ENCODE measurements around the gene LMX1B. TPM values are rescaled to one million over a fixed set of nuclear protein-coding genes. Genes with fewer than 3 reads are reported as not detected.
A peak's percentile ranks its signal among the peaks of the same experiment; 100 is the strongest.

LMX1B gene
- total and polyA plus RNA-seq, 2 donors (not counting 3 experiments of a cell fraction or from before 2014, with no cell fraction given): not detected

GRCh38 chr9:126618585-126619360 is 5.0 kb downstream of the LMX1B start:
- peaks cover 89 to 92% of the 10 kb centered on the region in 2 experiments for H3K27me3 ChIP-seq (ENCODE audit: control insufficient read depth in 2 of 2, insufficient read depth in 2 of 2, low read length in 2 of 2)
- FAIRE-seq: no peak
- H3K4me3 ChIP-seq (replicated peaks in 1 of 3; ENCODE audit: insufficient read depth in 1 of 3, low read depth in 1 of 3, low read length in 3 of 3): no peak overlapping the region
- intact Hi-C loops (cut with micrococcal nuclease): loop anchor here (10.0 kb wide), 1 partner anchor 46 kb away; no protein-coding TSS in a partner anchor
- H3K9me3 ChIP-seq (replicated peaks; ENCODE audit: control insufficient read depth, insufficient read depth, low read length): no peaks in the 10 kb centered on the region
- no peaks in the 10 kb centered on the region for H3K4me1 ChIP-seq (ENCODE audit: control insufficient read depth, extremely low read depth, insufficient read depth, low read length)
- DNase-seq (ENCODE audit: low read depth, low spot score): no peak
- H3K27ac ChIP-seq (ENCODE audit: insufficient read depth, low read depth, low read length): no peak overlapping the region
- no peak overlapping the region for H3K9ac ChIP-seq (replicated peaks; ENCODE audit: extremely low read depth, insufficient read depth, low read length)
- H2AFZ ChIP-seq (ENCODE audit: low read depth, low read length): no peak overlapping the region
- H3K36me3 ChIP-seq (ENCODE audit: control insufficient read depth in 2 of 2, extremely low read depth in 1 of 2, insufficient read depth in 2 of 2, low read length in 2 of 2): no peaks in the 10 kb centered on the region
- no peaks in the 10 kb centered on the region for H3K9me1 ChIP-seq (replicated peaks; ENCODE audit: control insufficient read depth, extremely low read depth, insufficient read depth, low read length)
- TF ChIP-seq MYC (IDR thresholded peaks at IDR 0.05; ENCODE audit: low read depth, low read length) (no peak), EZH2 (IDR thresholded peaks at IDR 0.05; ENCODE audit: borderline replicate concordance, low read depth, low read length, severe bottlenecking) (peak; percentile 63)
- ChIA-PET CTCF (no interaction called here), POLR2A (no interaction called here)
- no TSS peak for BruUV-seq (replicated peaks)
- no peak overlapping the region for H3K4me2 ChIP-seq (ENCODE audit: insufficient read depth, low read length)
- no peaks in the 10 kb centered on the region for H4K20me1 ChIP-seq (replicated peaks; ENCODE audit: control insufficient read depth, extremely low read depth, insufficient read depth, low read length)
- dilution Hi-C loops (cut with MboI; ENCODE audit: extremely low pct_ligation_motif_present, low sequenced_read_pairs): no loop called here
- no peaks in the 10 kb centered on the region for H3K79me2 ChIP-seq (ENCODE audit: control insufficient read depth, insufficient read depth, low read length)

DNA sequence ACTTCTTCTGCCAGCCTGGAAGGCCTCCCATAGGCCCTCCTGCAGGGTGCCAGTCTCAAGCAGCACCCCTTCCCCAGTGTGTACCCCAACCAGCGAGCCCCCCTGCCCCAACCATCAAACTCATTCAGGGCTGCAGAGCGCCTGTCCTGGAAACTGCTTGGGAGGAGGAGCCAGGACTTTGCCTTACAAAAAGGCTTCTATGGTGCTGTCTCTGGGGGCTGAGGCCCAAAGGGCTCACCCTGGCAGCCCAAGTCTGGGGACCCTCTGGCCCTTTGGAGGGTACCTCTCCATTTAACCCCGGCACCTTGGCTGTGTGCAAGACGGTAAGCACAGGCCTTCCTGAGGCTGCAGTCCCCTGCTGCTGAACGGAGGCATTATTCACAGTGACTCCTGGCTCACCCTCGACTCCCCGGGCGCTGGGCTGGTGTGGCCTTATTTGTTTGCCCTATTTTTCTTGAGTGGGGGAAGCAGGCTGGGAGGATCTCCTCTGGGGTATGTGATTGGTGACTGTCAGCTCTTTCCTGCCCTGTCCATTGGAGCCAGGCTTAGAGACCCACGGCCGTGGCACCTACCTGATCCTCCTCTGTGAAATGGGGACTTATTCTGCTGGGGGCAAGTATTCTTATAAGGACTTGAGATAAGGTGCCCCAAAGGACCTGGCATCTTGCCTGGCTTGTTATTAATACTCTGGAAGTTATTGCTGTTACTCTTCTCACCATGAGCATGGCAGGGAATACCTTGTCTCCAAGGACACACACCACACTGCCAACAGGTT is 5.8 kb downstream of the LMX1B start:
- DNase-seq (ENCODE audit: low read depth, low spot score) (no peak), FAIRE-seq (no peak)
- Histone ChIP-seq H4K20me1 (replicated peaks; ENCODE audit: control insufficient read depth, extremely low read depth, insufficient read depth, low read length) (no peaks in the 10 kb centered on the region), H2AFZ (ENCODE audit: low read depth, low read length) (no peak overlapping the region), H3K4me1 (ENCODE audit: control insufficient read depth, extremely low read depth, insufficient read depth, low read length) (no peaks in the 10 kb centered on the region), H3K36me3 (ENCODE audit: control insufficient read depth in 2 of 2, extremely low read depth in 1 of 2, insufficient read depth in 2 of 2, low read length in 2 of 2) (no peaks in the 10 kb centered on the region), H3K4me2 (ENCODE audit: insufficient read depth, low read length) (no peak overlapping the region), H3K9me1 (replicated peaks; ENCODE audit: control insufficient read depth, extremely low read depth, insufficient read depth, low read length) (no peaks in the 10 kb centered on the region), H3K27ac (ENCODE audit: insufficient read depth, low read depth, low read length) (no peak overlapping the region), H3K9ac (replicated peaks; ENCODE audit: extremely low read depth, insufficient read depth, low read length) (no peak overlapping the region), H3K9me3 (replicated peaks; ENCODE audit: control insufficient read depth, insufficient read depth, low read length) (no peaks in the 10 kb centered on the region), H3K27me3 (ENCODE audit: control insufficient read depth in 2 of 2, insufficient read depth in 2 of 2, low read length in 2 of 2) (peaks cover 93 to 96% of the 10 kb centered on the region in 2 experiments), H3K4me3 (replicated peaks in 1 of 3; ENCODE audit: insufficient read depth in 1 of 3, low read depth in 1 of 3, low read length in 3 of 3) (no peak overlapping the region), H3K79me2 (ENCODE audit: control insufficient read depth, insufficient read depth, low read length) (no peaks in the 10 kb centered on the region)
- ChIA-PET CTCF (interaction anchor here (1.0 to 1.6 kb wide), 2 partner anchors 8 to 86 kb away, joined by 4 to 5 read pairs; no protein-coding TSS in a partner anchor), POLR2A (no interaction called here)
- TF ChIP-seq EZH2 (IDR thresholded peaks at IDR 0.05; ENCODE audit: borderline replicate concordance, low read depth, low read length, severe bottlenecking) (no peak), FOS (IDR thresholded peaks at IDR 0.05; ENCODE audit: borderline replicate concordance, insufficient read depth, low read length) (no peak), POLR2AphosphoS5 (IDR thresholded peaks at IDR 0.05; ENCODE audit: insufficient read depth, low read depth, low read length) (no peak)
- intact Hi-C loops (cut with micrococcal nuclease) (loop anchor here (10.0 kb wide), 1 partner anchor 45 kb away; no protein-coding TSS in a partner anchor), dilution Hi-C loops (cut with MboI; ENCODE audit: extremely low pct_ligation_motif_present, low sequenced_read_pairs) (no loop called here)
- no TSS peak for BruUV-seq (replicated peaks)

Measured in endothelial cell of umbilical vein (primary cell).